Duodenal mucosa (tissue), 2 donors: Measurements from ENCODE around the gene ARHGEF4.

Experiments used
- H3K27ac ChIP-seq: one replicate; pipeline ENCODE4 v1.7.0; 2013; ENCODE audit warnings: low read depth, low read length
- H3K27me3 ChIP-seq, 2 donors: one replicate each; pipeline ENCODE4 v1.7.0; 2013; ENCODE audit warnings: low read length in 2 of 2, control low read depth in 1 of 2; ENCODE audit not compliant: insufficient read depth in 2 of 2, control insufficient read depth in 1 of 2
- H3K36me3 ChIP-seq, 2 donors: one replicate each; pipeline ENCODE4 v1.7.0; 2013; ENCODE audit warnings: low read length in 2 of 2, control low read depth in 1 of 2; ENCODE audit not compliant: insufficient read depth in 2 of 2, control insufficient read depth in 1 of 2
- H3K4me1 ChIP-seq, 2 donors: one replicate each; pipeline ENCODE4 v1.7.0; 2013; ENCODE audit warnings: low read length in 2 of 2, control low read depth in 1 of 2; ENCODE audit not compliant: insufficient read depth in 2 of 2, control insufficient read depth in 1 of 2
- H3K4me3 ChIP-seq, 2 donors: one replicate each; pipeline ENCODE4 v1.7.0; 2013; ENCODE audit warnings: low read length in 2 of 2, low read depth in 1 of 2
- H3K9ac ChIP-seq, 2 donors: one replicate each; pipeline ENCODE4 v1.7.0; 2013; ENCODE audit warnings: low read length in 2 of 2, low read depth in 1 of 2
- H3K9me3 ChIP-seq, 2 donors: one replicate each; pipeline ENCODE4 v1.7.0; 2013; ENCODE audit warnings: low read length in 2 of 2, control low read depth in 1 of 2; ENCODE audit not compliant: control insufficient read depth in 1 of 2

Gene ARHGEF4, protein sequence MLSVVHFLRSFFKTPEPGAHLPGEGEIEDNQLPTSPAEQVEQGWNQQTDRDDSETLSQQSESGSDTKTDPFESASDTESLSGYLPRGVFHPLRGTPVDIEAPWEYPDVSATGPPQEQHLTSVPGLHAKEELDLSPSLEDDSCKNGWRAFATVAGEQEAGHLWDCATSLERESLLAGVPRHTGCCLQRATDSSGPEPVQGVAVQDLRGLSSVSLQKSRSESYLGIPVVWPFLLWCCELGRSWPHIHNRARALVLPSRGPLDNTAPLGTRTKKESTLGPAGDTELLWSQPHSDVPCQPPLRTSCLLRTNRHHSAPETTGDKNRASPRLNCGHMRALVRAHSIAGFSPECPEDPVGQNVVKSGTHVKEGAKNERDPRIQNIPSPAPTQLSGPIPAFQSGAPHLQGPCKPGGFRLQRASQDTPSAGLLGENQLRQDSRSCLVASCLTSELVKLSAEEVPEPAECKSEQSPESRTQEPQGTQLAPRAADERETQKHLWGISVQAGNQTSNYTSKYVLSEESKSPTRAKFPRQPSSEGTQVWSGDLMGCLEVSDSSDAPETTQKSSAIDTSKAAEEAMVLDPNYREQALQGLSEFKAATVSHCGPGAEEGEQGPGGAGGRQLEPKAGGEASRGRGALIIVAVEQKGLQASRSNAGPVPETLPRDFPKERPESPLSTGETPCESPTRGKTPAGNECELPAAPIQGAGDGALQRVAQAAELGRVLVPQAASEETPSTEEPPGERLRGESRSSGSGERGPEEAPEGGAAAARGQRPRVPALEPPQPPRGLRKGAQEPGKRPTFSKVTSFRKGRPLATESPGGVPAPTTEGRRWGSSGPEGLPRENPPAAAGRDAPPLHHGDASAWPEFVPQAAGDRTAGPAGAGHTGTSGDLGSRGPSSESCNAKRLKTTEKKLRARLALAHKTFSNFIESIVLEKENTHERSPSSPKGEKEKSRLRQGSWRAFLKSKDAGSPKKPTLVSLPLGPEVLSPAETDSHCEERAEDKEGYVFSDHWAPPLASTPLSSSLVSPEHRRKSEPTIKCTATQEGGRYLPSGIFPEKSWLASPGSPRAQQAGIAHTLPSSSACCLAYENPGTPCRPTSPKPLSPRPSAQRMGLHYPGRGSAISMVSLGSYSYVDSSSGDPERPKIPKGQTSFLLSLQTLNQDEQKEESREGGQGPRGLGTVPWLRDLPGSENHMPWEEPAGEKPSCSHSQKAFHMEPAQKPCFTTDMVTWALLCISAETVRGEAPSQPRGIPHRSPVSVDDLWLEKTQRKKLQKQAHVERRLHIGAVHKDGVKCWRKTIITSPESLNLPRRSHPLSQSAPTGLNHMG (N-terminal part only)

DNA sequence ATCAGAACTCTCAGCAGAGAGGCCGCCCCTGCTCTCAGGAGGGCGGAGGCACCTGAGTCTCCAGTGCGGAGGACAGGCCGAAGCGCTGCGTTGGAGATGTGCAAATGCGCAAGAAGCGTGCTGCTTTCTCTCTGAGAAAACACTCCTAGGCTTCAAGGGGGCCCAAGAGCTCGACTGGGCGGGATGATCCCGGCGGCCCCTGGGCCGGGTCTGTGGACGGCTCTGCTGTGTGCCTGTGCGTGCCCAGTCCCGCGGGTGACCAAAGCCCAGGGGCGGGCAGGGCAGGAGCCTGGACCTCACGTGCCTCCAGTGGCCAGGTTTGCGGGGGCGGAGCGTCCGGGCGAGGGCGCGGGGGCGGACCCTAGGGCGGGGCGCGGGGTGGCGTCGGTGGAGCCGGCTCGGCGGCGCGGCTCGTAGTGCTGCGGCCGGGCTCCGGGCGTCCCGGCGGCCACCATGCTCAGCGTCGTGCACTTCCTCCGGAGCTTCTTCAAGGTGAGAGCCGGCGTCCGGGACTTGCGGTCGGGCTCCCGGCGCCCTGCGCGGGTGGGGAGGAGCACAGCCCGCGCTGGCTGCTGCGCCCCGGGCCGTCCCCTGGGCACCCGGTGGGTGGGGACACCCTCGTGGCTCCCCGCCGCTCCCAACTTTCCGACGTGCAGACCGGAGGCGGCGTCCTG lies at the start of gene ARHGEF4:
Gene ARHGEF4, plus strand, starts transcription at position 414 of the 674 bp plus-strand sequence. Its CDS starts 40 bp downstream, at position 454.
- Histone ChIP-seq H3K4me3 (no peak within 1 kb of the TSS), H3K4me1 (no peaks in the 10 kb centered on the region), H3K27ac (no peak within 1 kb of the TSS), H3K36me3 (no peaks in the 10 kb centered on the region), H3K9ac (no peak within 1 kb of the TSS), H3K9me3 (no peaks in the 10 kb centered on the region), H3K27me3 (peaks cover 17 to 19% of the 10 kb centered on the region in 2 donors)

DNA sequence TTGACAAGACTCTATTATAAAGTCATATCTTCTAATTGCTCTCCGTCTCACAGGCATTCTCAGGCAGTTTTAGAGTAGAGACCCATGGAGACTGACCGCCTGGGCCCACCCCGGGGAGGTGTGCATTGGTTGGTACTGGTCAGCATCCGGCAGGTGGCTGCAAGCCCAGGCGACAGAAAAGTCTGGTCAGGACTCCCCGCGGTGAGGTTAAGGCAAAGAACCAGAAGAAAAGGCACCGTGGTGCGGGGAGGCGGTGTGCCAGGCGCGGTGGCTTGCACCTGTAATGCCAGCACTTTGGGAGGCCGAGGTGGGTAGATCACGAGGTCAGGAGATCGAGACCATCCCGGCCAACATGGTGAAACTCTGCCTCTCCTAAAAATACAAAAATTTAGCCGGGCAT lies 48.9 kb upstream of the ARHGEF4 start:
- Histone ChIP-seq H3K4me3 (no peak overlapping the region), H3K27ac (no peak overlapping the region), H3K36me3 (no peaks in the 10 kb centered on the region)

DNA sequence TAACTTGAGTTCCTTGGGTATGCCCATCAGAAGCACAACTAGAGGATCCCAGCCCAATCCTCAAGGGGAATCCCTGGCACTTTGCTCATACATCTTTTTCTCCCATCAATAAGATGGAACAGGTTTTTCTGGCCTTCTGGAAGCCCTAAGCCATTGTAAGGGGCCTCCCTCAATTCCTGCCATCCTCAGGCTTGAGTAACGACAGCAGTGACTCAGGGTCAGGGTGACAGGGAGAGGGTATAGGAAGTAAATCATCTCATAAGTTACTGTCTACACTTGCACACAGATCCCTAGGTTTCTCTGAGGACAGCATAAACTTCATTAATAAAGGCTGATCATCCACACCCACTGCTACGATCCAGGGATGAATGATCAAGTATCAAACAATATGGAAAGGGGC lies 46.4 kb upstream of the ARHGEF4 start:
- no peaks in the 10 kb centered on the region for H3K36me3 ChIP-seq
- no peak overlapping the region for H3K27ac ChIP-seq
- no peak overlapping the region for H3K9ac ChIP-seq
- H3K4me3 ChIP-seq, result no peak overlapping the region
- no peaks in the 10 kb centered on the region for H3K4me1 ChIP-seq
- peaks cover 0 to under 1% of the 10 kb centered on the region in 2 donors for H3K27me3 ChIP-seq
- no peaks in the 10 kb centered on the region for H3K9me3 ChIP-seq

More for the DNA sequence above, 48.9 kb upstream of the ARHGEF4 start:
- Histone ChIP-seq H3K27me3 (no peaks in the 10 kb centered on the region), H3K9me3 (no peaks in the 10 kb centered on the region), H3K9ac (no peak overlapping the region), H3K4me1 (no peaks in the 10 kb centered on the region)

DNA sequence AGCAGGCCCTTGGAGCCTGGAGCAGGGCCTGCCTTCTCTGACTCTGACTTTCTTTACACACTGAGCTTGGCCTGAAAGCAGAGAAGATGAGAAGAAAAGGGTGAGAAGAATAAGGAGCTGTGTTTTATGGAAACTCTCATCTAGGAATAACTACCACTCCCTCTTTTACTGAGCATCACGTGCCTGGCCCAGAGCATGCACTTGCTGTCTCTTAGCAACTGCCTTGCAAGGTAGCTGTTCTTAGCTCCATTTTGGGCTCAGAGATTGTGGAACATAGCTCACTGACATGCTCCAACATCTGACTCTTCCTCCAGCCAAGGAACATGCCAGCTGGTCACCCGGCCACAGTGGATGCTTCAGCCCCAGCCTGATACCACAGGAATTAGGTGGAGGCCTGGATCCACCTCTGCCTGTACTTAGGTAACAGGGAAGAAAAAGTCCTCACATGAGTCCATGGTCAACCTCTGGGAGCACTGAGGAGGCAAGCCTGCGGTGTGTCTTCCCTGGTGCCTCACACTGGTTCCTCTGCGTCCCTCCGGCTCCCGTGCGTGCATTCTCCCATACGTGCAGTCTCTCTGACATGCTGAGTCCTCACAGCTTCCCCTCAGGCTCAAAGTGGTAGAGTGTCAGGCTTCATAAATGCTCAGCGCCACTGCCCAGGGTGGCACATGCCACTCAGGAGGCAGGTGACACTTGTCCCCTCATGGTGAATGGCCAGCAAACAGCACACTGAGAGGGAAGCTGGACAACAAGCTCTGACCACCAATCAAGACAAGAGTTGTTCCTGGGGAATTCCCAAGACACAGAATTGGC lies 45.7 kb upstream of the ARHGEF4 start:
- Histone ChIP-seq H3K4me3 (no peak overlapping the region), H3K27ac (no peak overlapping the region), H3K36me3 (no peaks in the 10 kb centered on the region), H3K9me3 (no peaks in the 10 kb centered on the region), H3K9ac (no peak overlapping the region), H3K4me1 (no peaks in the 10 kb centered on the region), H3K27me3 (peaks cover 0 to 2% of the 10 kb centered on the region in 2 donors)

DNA sequence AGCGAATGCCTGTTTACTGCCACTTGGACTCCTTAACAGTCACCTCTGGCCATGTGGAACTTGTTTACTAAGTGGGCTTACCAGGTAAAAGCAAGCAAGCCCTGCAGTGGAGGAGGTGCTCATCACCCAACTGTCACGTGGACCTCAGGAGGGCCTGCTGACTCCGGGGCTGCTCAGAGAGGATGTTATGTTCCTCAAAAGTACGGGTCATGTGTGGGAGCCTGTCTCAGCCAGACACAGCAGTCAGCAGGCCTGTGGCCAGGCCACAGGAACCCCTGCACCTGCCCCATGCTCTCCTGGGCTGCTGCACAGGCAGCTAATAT lies 45.1 kb upstream of the ARHGEF4 start:
- H3K36me3 ChIP-seq, result no peaks in the 10 kb centered on the region
- no peaks in the 10 kb centered on the region for H3K4me1 ChIP-seq
- H3K4me3 ChIP-seq, result no peak overlapping the region
- H3K9me3 ChIP-seq, result no peaks in the 10 kb centered on the region
- peaks cover 0 to 2% of the 10 kb centered on the region in 2 donors for H3K27me3 ChIP-seq
- no peak overlapping the region for H3K27ac ChIP-seq
- no peak overlapping the region for H3K9ac ChIP-seq

DNA sequence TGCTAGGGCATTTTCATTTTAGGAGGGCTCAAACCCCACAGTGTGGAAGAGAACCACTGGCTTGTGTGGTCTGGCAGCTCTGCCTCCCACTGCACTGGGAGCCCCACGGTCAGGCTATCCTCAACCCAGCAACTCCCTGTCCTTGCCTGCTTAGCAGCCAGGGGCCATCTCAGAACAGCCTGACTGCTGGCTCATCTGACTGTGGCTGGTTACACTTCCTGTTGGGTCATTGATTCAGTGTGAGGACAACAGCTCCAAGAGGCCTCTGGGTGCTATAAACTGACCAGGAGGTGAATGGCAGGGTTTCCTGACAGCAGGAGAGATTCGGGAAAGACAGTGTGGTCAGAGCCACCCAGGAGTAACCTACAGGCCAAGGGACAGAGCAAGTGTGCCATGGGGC lies 41.3 kb upstream of the ARHGEF4 start:
- Histone ChIP-seq H3K36me3 (no peaks in the 10 kb centered on the region), H3K9me3 (no peaks in the 10 kb centered on the region), H3K4me3 (no peak overlapping the region), H3K9ac (no peak overlapping the region), H3K4me1 (peaks cover 0 to 9% of the 10 kb centered on the region in 2 donors), H3K27me3 (peaks cover 6 to 8% of the 10 kb centered on the region in 2 donors), H3K27ac (no peak overlapping the region)

DNA sequence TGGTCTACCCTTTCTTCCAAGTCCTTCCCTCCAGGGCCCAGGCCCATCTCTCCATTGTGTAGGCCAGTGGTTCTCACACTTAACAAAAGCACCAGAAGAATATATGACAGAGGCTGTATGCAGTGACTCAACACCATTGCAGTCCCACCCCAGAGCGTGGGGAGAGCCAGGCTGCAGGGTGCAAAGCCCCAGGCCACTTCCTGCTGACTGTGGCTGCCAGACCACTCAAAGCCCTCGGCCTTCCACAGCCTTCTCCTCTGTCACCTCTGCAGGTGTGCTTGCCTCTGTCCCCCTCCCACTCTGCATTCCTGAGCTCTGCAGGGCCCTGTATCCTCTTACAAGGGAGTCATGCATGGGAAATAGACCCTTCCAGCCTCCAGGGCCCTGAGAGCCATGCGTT lies 40.4 kb upstream of the ARHGEF4 start:
- Histone ChIP-seq H3K9ac (no peak overlapping the region), H3K9me3 (no peaks in the 10 kb centered on the region), H3K36me3 (no peaks in the 10 kb centered on the region), H3K27me3 (peaks cover 6 to 8% of the 10 kb centered on the region in 2 donors), H3K4me1 (peaks cover 0 to 9% of the 10 kb centered on the region in 2 donors), H3K27ac (no peak overlapping the region), H3K4me3 (no peak overlapping the region)

DNA sequence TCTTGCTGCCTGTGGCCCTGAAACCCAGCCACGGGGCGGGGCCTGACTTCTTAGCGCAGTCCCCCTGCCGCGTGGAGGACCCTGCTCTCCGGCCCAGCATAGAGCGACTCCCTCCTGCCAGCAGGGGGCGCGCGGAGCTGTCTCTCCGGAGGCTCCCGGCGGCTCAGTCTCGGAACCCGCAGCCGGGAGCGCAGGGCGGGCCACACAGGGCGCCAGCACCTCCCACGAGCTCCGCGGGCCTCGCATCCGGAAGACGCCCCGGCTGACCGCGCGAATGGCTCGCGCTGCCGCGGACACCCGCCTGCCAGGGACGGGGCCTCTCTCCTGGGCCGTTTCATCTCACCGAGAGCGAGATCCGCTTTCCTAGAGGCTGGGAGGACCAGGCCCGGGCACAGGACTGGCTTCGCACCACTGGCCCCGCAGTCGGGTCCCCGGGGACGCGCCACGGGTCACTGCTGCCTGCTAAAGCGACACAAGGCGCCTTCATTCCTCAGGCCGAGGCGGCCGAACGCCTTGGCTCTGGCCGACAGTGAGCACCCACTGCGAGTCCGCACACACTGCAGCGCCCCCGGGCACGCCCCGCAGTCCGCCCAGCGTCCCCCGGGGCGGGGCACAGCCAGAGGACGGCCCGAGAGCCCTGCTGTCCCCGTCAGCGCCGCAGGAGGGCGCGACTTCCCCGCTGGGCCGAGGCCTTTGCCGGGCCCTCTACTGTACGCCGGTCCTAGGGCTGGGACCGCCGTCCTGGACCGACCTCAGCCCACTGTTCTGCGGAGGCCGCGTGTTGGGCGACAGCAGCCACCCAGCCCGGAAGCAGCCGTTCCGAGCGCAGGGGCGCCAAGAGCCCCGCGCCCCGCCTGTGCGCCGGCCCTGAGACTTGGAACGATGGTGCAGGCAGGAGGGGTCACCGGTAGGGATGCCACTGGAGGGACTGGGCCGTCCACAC lies 39.0 kb upstream of the ARHGEF4 start:
- Histone ChIP-seq H3K27ac (peak overlapping the region; percentile 78), H3K36me3 (no peaks in the 10 kb centered on the region), H3K9me3 (no peaks in the 10 kb centered on the region), H3K4me1 (peaks cover 0 to 9% of the 10 kb centered on the region in 2 donors), H3K27me3 (peaks cover 6 to 8% of the 10 kb centered on the region in 2 donors), H3K4me3 (peak overlapping the region; percentile 78 to 91), H3K9ac (peak overlapping the region; percentile 63 to 87)
